ENCODE results near the gene CDK6.
"Not testable (repeated sequence)": the region's sequence is repeated elsewhere in the genome, so short reads cannot be mapped to it uniquely, and the experiment has no call there.

The CDK6 gene

GRCh38 chr7:92836489-92836999 lies at the start of gene CDK6:
Gene CDK6, minus strand, starts transcription at chr7:92836573. Its CDS starts 3,250 bp downstream, at chr7:92833323.
- DNase-seq (ENCODE audit: low spot score): no peak

DNA sequence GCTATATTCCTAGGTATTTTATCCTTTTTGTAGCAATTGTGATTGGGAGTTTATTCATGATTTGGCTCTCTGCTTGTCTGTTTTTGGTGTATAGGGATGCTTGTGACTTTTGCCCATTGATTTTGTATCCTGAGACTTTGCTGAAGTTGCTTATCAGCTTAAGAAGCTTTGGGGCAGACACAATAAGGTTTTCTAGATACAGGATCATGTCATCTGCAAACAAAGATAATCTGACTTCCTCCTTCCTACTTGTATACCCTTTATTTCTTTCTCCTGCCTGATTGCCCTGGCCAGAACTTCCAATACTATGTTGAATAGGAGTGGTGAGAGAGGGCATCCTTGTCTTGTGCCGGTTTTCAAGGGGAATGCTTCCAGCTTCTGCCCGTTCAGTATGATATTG lies 49.7 kb upstream of the CDK6 start:
- not testable (repeated sequence) for DNase-seq (ENCODE audit: low spot score)

- no peak for DNase-seq (ENCODE audit: low spot score)
Measured at GRCh38 chr7:92884218-92884617, 47.8 kb upstream of the CDK6 start.

GRCh38 chr7:92882760-92883159 lies 46.4 kb upstream of the CDK6 start:
- no peak for DNase-seq (ENCODE audit: low spot score)

GRCh38 chr7:92881091-92881485 lies 44.7 kb upstream of the CDK6 start:
- no peak for DNase-seq (ENCODE audit: low spot score)

- peak; percentile 11 for DNase-seq (ENCODE audit: low spot score)
Measured at GRCh38 chr7:92880212-92881090, 44.1 kb upstream of the CDK6 start.

DNA sequence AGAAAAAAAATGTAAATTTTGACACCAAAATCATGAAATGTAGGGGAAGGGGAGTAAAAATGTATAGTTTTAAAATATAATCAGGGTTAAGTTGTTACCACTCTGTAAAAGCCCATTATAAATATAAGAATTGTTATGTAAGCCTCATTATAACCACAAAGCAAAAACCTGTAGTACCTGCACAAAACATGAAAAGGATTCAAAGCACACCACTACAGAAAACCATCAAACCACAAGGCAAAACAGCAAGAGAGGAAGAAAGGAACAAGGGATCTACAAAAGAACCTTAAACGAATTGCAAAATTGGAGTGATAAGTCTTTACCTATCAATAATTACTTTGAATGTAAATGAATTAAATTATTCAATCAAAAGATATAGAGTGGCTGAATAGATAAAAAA lies 41.0 kb upstream of the CDK6 start:
- DNase-seq (ENCODE audit: low spot score): no peak

DNA sequence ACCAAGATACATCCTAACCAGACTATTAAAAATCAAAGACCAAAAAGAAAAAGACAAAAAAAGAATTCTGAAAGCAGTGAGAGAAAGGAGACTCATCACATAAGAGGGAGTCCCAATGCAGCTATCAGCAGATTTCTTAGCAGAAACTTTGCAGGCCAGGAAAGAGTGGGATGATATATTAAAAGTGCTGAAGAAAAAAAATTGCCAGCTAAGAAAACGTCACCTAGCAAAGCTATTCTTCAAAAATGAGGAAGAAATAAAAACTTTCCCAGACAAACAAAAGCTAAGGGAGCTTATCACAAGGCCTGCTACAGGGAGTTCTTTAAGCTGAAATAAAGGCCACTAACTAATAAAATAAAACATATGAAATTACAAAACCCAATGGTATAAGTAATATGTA lies 40.5 kb upstream of the CDK6 start:
- no peak for DNase-seq (ENCODE audit: low spot score)

DNA sequence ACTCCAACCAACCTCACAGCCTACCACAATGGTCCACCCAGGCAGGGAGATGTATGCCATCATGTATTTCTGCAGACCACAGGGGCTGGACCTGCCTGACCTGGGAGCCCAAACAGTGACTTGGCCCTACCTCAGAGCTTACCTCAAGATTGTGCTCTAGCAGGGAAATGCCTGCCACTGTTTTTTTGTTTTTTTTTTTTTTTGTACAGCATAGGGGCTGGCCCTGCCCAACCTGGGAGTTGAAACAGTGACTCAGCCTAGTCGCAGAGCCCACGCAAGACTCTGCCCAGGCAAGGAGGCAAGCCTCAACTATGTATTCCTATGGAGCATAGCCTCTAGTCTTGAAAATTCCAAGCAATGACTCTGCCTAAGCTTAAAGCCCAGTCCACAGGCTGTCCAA lies 39.3 kb upstream of the CDK6 start:
- no peak for DNase-seq (ENCODE audit: low spot score)

DNA sequence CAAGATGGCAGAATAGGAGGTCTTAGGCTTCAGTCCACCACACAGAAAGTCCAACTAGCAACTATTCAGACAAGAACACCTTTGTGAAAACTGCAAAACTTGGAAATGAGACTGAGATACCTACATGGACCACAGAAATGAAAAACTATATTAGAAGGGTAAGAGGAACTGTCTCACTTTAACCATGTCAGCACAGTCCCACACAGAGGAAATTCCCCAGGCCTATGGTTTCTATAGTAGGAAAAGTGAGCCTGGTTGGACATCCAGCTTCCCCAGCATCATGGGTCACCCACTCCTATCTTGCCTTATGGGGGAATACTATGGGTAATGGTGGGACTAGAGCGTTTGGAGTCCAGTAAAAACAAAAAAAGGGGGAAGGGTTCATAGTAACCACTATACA lies 38.8 kb upstream of the CDK6 start:
- no peak for DNase-seq (ENCODE audit: low spot score)

- no peak for DNase-seq (ENCODE audit: low spot score)
Measured at GRCh38 chr7:92874567-92874966, 38.2 kb upstream of the CDK6 start.

- DNase-seq (ENCODE audit: low spot score): no peak
Measured at GRCh38 chr7:92873776-92874175, 37.4 kb upstream of the CDK6 start.

DNA sequence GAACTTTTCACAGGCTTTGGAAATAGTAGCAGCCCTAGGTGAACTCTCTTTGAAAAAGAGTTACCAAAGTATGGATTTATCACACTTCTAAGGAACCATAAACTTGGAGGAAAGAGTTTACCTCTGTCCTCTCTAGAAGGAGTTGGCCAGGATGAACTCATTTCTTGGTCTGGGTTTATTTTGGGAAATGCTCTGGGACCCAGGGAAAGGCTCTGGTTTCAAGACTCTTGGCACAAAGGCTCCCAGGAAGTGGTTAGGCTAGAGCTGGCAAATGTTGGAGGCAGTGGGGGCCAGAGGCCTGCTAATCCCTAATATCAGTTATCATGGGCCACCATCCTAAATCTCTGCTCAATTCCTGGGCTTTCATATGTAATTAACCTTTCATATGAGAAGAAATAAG lies 36.3 kb upstream of the CDK6 start:
- DNase-seq (ENCODE audit: low spot score): no peak

DNA sequence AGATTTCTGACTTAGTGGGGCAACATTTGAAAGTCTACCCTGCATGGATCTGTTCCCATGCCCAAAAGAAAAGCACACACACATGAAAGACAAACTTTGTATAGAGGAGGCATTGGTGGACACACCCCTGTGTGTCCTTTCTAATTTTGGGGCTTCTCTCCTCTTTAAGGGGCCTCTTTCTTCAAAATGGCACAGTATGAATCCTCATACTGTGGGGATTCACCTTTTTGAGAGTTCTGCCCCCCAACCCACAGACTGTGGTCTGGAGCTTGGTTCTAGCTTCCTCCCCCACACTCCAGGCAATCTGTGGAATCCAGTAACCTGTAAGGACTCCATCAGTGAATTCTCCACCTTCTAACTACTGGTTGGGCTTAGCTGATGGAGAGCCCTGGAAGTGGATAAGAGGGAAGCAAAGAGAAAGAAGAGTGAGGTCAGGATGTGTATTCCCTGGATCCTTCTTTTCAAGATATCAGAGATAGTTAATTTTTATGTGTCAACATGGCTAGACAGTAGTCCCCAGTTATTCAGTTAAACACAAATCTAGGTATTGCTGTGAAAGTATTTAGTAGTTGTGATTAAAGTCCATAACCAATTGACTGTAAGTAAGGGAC lies 32.4 kb upstream of the CDK6 start:
- no peak for DNase-seq (ENCODE audit: low spot score)

DNA sequence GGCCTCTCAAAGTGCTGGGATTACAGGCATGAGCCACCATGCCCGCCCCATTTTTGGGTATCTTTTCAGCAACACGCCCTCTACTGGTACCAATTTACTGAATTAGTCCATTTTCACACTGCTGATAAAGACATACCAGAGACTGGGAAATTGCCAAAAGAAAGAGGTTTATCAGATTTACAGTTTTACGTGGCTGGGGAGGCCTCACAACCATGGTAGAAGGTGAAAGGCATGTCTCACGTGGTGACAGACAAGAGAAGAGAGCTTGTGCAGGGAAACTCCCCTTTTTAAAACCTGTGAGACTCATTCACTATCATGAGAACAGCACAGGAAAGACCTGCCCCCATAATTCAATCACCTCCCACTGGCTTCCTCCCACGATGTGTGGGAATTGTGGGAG lies 27.8 kb upstream of the CDK6 start:
- peak; percentile 27 for DNase-seq (ENCODE audit: low spot score)

GRCh38 chr7:92856436-92856835 lies 20.1 kb upstream of the CDK6 start:
- no peak for DNase-seq (ENCODE audit: low spot score)

GRCh38 chr7:92854501-92855238 lies 18.3 kb upstream of the CDK6 start:
- no peak for DNase-seq (ENCODE audit: low spot score)

- DNase-seq (ENCODE audit: low spot score): no peak
Measured at GRCh38 chr7:92851732-92852131, 15.4 kb upstream of the CDK6 start.

GRCh38 chr7:92850516-92850915 lies 14.1 kb upstream of the CDK6 start:
- DNase-seq (ENCODE audit: low spot score): no peak

- DNase-seq (ENCODE audit: low spot score): no peak
Measured at GRCh38 chr7:92849322-92849721, 12.9 kb upstream of the CDK6 start.

- DNase-seq (ENCODE audit: low spot score): no peak
Measured at GRCh38 chr7:92848851-92849250, 12.5 kb upstream of the CDK6 start.

DNA sequence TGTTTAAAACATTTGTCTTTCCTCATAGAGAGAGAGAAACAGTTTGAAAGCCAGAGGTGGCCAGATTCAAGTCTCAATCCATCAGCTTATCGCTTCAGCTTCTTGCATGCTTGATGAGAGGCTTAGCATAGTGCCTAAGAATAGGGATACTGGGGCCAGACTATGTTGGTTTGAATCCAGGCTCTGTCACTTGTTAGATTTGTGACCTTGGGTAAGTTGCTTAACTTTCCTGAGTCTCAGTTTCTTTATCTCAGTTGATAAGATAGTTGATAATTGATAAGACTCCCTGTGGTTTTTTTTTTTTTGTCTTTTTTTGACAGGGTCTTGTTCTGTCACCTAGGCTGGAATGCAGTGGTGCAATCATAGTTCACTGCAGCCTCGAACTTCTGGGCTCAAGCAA lies 12.1 kb upstream of the CDK6 start:
- DNase-seq (ENCODE audit: low spot score): no peak

DNA sequence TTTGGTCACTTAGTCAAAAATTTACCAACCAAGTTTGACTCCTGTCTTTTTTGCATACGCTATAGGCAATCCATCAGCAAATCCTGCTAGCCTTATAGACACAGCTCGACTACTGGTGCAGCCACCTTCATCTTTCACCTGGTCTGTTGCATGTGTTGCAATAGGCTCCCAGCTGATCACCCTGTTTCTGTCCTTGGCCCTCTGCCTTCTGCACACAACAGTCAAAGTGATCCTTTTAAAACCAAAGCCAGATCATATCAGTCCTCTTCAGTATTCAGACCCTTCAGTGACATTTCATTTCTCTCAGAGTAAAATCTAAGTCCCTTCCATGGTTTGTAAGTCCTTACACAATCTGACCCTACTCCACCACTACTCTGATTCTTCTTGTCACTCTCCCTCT lies 10.9 kb upstream of the CDK6 start:
- DNase-seq (ENCODE audit: low spot score): no peak

Measured in hematopoietic multipotent progenitor cell treated with erythropoietin and hydrocortisone succinate and interleukin-3 and kit ligand, for 15 days (in vitro differentiated cells).